H7 (cell line): ENCODE measurements around the gene CGB3. TPM values are rescaled to one million over a fixed set of nuclear protein-coding genes. Genes with fewer than 3 reads are reported as not detected.
"Not testable (repeated sequence)": the region's sequence is repeated elsewhere in the genome, so short reads cannot be mapped to it uniquely, and the experiment has no call there.

Source experiments
- DNase-seq: peaks from one replicate; pipeline ENCODE4 v3.0.0; 2012
- H3K27me3 ChIP-seq: 2 replicates; pipeline ENCODE4 v1.6.0; 2011; ENCODE audit warnings: mild to moderate bottlenecking, low read length; ENCODE audit not compliant: control insufficient read depth, insufficient read depth
- H3K36me3 ChIP-seq: replicated peaks from 2 replicates; pipeline ENCODE4 v1.5.1; 2011; ENCODE audit warnings: low read length; ENCODE audit not compliant: control insufficient read depth, insufficient read depth
- H3K4me3 ChIP-seq: 2 replicates; pipeline ENCODE4 v1.5.1; 2011; ENCODE audit warnings: low read depth, mild to moderate bottlenecking, control low read depth, low read length, moderate library complexity; ENCODE audit not compliant: insufficient read depth
- total RNA-seq: library from RNA; depleted of rRNA; stranded (reverse); fragments of >200 nt; shearing (Covaris generic); gene quantifications from 2 replicates; pipeline ENCODE4 v1.2.3, GENCODE V29; 2014

The CGB3 gene
- total RNA-seq, 1 experiment from 2014 or later: not detected

- DNase-seq: peak; percentile 57
- not testable (repeated sequence) for H3K36me3 ChIP-seq
Observed at GRCh38 chr19:49056902-49057596, 32.9 kb upstream of the CGB3 start.

GRCh38 chr19:49056101-49056901 is 32.2 kb upstream of the CGB3 start:
- Histone ChIP-seq H3K27me3 (peaks cover 49% of the 10 kb centered on the region), H3K4me3 (peak overlapping the region; percentile 52), H3K36me3 (no peaks in the 10 kb centered on the region)
- DNase-seq: peak; percentile 97

More at GRCh38 chr19:49056902-49057596, 32.9 kb upstream of the CGB3 start:
- Histone ChIP-seq H3K4me3 (peak overlapping the region; percentile 52; the same call in 1 of the 2 replicates), H3K27me3 (peaks cover 53% of the 10 kb centered on the region)

GRCh38 chr19:49050376-49051033 is 26.4 kb upstream of the CGB3 start:
- not testable (repeated sequence) for H3K27me3 ChIP-seq, H3K4me3 ChIP-seq, DNase-seq, H3K36me3 ChIP-seq

GRCh38 chr19:49049834-49050233 is 25.7 kb upstream of the CGB3 start:
- not testable (repeated sequence) for H3K27me3 ChIP-seq, H3K36me3 ChIP-seq, DNase-seq, H3K4me3 ChIP-seq

- H3K36me3 ChIP-seq, H3K27me3 ChIP-seq, H3K4me3 ChIP-seq, DNase-seq: not testable (repeated sequence)
Observed at GRCh38 chr19:49049011-49049410, 24.9 kb upstream of the CGB3 start, which contains the start of gene CGB8. Gene CGB8, minus strand, starts transcription at chr19:49049111. Its CDS starts 372 bp downstream, at chr19:49048739.

- H3K27me3 ChIP-seq, H3K4me3 ChIP-seq, H3K36me3 ChIP-seq, DNase-seq: not testable (repeated sequence)
Observed at GRCh38 chr19:49043548-49043947, 19.4 kb upstream of the CGB3 start, which contains the start of gene CGB5. Gene CGB5, plus strand, starts transcription at chr19:49043848. Its CDS starts 362 bp downstream, at chr19:49044210.

GRCh38 chr19:49042666-49043065 is 18.5 kb upstream of the CGB3 start:
- not testable (repeated sequence) for H3K27me3 ChIP-seq, DNase-seq, H3K36me3 ChIP-seq, H3K4me3 ChIP-seq

- H3K4me3 ChIP-seq: no peak overlapping the region
Observed at GRCh38 chr19:49042177-49042576, 18.0 kb upstream of the CGB3 start.

GRCh38 chr19:49039736-49040135 is 15.6 kb upstream of the CGB3 start:
- H3K36me3 ChIP-seq, H3K27me3 ChIP-seq, H3K4me3 ChIP-seq, DNase-seq: not testable (repeated sequence)

More at GRCh38 chr19:49042177-49042576, 18.0 kb upstream of the CGB3 start:
- Histone ChIP-seq H3K27me3 (no peaks in the 10 kb centered on the region), H3K36me3 (no peaks in the 10 kb centered on the region)
- no peak for DNase-seq

- H3K36me3 ChIP-seq, H3K4me3 ChIP-seq, H3K27me3 ChIP-seq, DNase-seq: not testable (repeated sequence)
Observed at GRCh38 chr19:49038557-49039276, 14.6 kb upstream of the CGB3 start.

- H3K4me3 ChIP-seq, H3K27me3 ChIP-seq, H3K36me3 ChIP-seq, DNase-seq: not testable (repeated sequence)
Observed at GRCh38 chr19:49038111-49038510, 14.0 kb upstream of the CGB3 start.

- not testable (repeated sequence) for H3K36me3 ChIP-seq, H3K27me3 ChIP-seq, H3K4me3 ChIP-seq
- peak; percentile 92 for DNase-seq
Observed at GRCh38 chr19:49036815-49037214, 12.7 kb upstream of the CGB3 start, which contains the start of gene CGB1. Gene CGB1, minus strand, starts transcription at chr19:49036895. Its CDS starts 184 bp downstream, at chr19:49036711.

GRCh38 chr19:49031642-49032301 is 7.6 kb upstream of the CGB3 start, which contains the start of gene CGB2:
Gene CGB2, plus strand, starts transcription at chr19:49031890. Its CDS starts 206 bp downstream, at chr19:49032096.
- peak; percentile 96 for DNase-seq
- H3K36me3 ChIP-seq, H3K4me3 ChIP-seq, H3K27me3 ChIP-seq: not testable (repeated sequence)
